ENCODE data around the gene HSPA12A. TPM values are rescaled to one million over a fixed set of nuclear protein-coding genes. Genes with fewer than 3 reads are reported as not detected.

HSPA12A gene
- total and polyA plus RNA-seq, 9 of the 15 experiments (the other 6 are each of a cell fraction or from before 2014, with no cell fraction given): 0.01 to 0.18 (median 0.04) TPM; not detected in 4

- POLR2A ChIA-PET: no interaction called here
- BruUV-seq (replicated peaks): no TSS peak
- H3K9me3 ChIP-seq (replicated peaks; ENCODE audit: control insufficient read depth, insufficient read depth, low read depth, low read length): no peaks in the 10 kb centered on the region
- intact Hi-C loops (cut with micrococcal nuclease) (no loop called here), in situ Hi-C loops (cut with MboI) (loop anchor here (25.0 kb wide), 1 partner anchor 108 kb away; no protein-coding TSS in a partner anchor)
- no peak overlapping the region for H3K4me3 ChIP-seq
- under 1% methylated on average over 11 of the region's 15 CpGs for WGBS (ENCODE audit: insufficient coverage, low coverage, missing lambda C conversion rate)
- H3K4me1 ChIP-seq (replicated peaks in 1 of 2; ENCODE audit: control insufficient read depth in 2 of 2, insufficient read depth in 2 of 2, low read length in 2 of 2): no peaks in the 10 kb centered on the region
- no peaks in the 10 kb centered on the region for H4K20me1 ChIP-seq (replicated peaks; ENCODE audit: control insufficient read depth, insufficient read depth, low read length)
- no peak overlapping the region for H3K4me2 ChIP-seq (ENCODE audit: insufficient read depth, low read length)
- no peaks in the 10 kb centered on the region for H3K36me3 ChIP-seq (ENCODE audit: control insufficient read depth, insufficient read depth, low read length)
- no peak overlapping the region for H3K9ac ChIP-seq (ENCODE audit: insufficient read depth in 1 of 2, low read depth in 2 of 2, low read length in 2 of 2)
- no peak overlapping the region for H2AFZ ChIP-seq (ENCODE audit: low read depth, low read length)
- CTCF ChIA-PET (ENCODE audit: low intra/inter-chr PET ratio): no interaction called here
- no peak overlapping the region for H3K27ac ChIP-seq (ENCODE audit: extremely low read depth, low read depth, low read length)
- no peaks in the 10 kb centered on the region for H3K79me2 ChIP-seq (ENCODE audit: control insufficient read depth, insufficient read depth, low read length)
- H3K27me3 ChIP-seq (ENCODE audit: control insufficient read depth in 2 of 2, insufficient read depth in 2 of 2, low read length in 2 of 2): peaks cover 0 to 31% of the 10 kb centered on the region in 2 experiments; a peak in 2 of 5 replicates
- FAIRE-seq (no peak), ATAC-seq (no peak), DNase-seq (ENCODE audit: extremely low read depth in 1 of 4, low spot score in 3 of 4) (no peak)
- TF ChIP-seq LCOR (CRISPR knock-in tag; IDR thresholded peaks at IDR 0.05) (no peak), GATAD2B (IDR thresholded peaks at IDR 0.05; ENCODE audit: borderline replicate concordance) (no peak), TEAD2 (tag; IDR thresholded peaks at IDR 0.05) (no peak), JUNB (CRISPR knock-in tag; conservative IDR thresholded peaks at IDR 0.05) (no peak), GTF2F1 (IDR thresholded peaks at IDR 0.05; ENCODE audit: low read depth, low read length) (no peak), MNT (conservative IDR thresholded peaks at IDR 0.05) (no peak), IRF1 (CRISPR knock-in tag; IDR thresholded peaks at IDR 0.05; ENCODE audit: borderline replicate concordance) (no peak), OTX1 (CRISPR knock-in tag; IDR thresholded peaks at IDR 0.05) (no peak), UBTF (IDR thresholded peaks at IDR 0.05; ENCODE audit: borderline replicate concordance in 1 of 2, low read depth in 2 of 2, low read length in 2 of 2) (no peak), ATF1 (CRISPR knock-in tag; IDR thresholded peaks at IDR 0.05) (no peak), ATF1 (tag; IDR thresholded peaks at IDR 0.05) (no peak), ZNF444 (CRISPR knock-in tag; IDR thresholded peaks at IDR 0.05) (no peak), ZBTB8A (IDR thresholded peaks at IDR 0.05; ENCODE audit: partially characterized antibody) (no peak), NEUROD1 (IDR thresholded peaks at IDR 0.05; ENCODE audit: borderline replicate concordance, low read depth, low read length, partially characterized antibody) (no peak), NR3C1 (CRISPR knock-in tag; IDR thresholded peaks at IDR 0.05) (no peak)
- H3K9me1 ChIP-seq (ENCODE audit: control insufficient read depth, insufficient read depth, low read length): no peaks in the 10 kb centered on the region
These were observed 63.0 kb downstream of the HSPA12A start for GRCh38 chr10:116679351-116679750.

All from K562 (cell line).